GM12891 (cell line): ENCODE results near the gene C19orf73.

Experiments used
- POLR2A ChIP-seq: IDR thresholded peaks from 2 replicates; pipeline ENCODE4 v1.6.1; 2011; ENCODE audit warnings: low read depth, low read length, control low read depth
- POLR2AphosphoS5 ChIP-seq: IDR thresholded peaks from 2 replicates; pipeline ENCODE4 v1.6.1; 2011; ENCODE audit warnings: low read depth, low read length, control low read depth

- TF ChIP-seq POLR2A (no peak), POLR2AphosphoS5 (no peak)
Measured at GRCh38 chr19:49081273-49081672, 37.7 kb downstream of the C19orf73 start.
